Measurements from ENCODE around the gene ACKR4. TPM values are rescaled to one million over a fixed set of nuclear protein-coding genes. Genes with fewer than 3 reads are reported as not detected.
"Not testable (repeated sequence)": the region's sequence is repeated elsewhere in the genome, so short reads cannot be mapped to it uniquely, and the experiment has no call there.

Gene ACKR4
- total RNA-seq, 1 donor from 2014 or later = not detected

DNA sequence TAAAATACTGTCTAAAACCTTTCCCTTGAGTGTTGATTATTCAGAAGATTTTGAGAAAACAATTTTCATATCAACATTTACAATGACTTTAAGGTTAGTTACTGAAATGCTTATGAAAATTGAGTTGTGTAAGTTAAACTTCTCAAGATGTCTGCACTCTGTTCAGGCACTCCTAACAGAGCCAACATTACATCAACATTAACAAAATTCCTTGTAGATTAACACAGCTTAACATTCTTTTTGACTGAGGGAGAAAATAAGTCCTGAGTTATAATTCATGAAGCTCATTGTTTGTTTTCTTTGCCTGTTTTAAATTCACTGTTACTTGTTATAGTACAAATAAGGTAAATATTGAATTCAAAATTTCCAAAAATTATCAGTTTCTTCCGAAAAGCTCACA is 9.0 kb downstream of the ACKR4 start:
- H3K36me3 Mint-ChIP-seq (ENCODE audit: low read depth) = peaks cover 39% of the 10 kb centered on the region
- no peak for DNase-seq (ENCODE audit: low read depth, low spot score)
- TF ChIP-seq, protein P1, sequence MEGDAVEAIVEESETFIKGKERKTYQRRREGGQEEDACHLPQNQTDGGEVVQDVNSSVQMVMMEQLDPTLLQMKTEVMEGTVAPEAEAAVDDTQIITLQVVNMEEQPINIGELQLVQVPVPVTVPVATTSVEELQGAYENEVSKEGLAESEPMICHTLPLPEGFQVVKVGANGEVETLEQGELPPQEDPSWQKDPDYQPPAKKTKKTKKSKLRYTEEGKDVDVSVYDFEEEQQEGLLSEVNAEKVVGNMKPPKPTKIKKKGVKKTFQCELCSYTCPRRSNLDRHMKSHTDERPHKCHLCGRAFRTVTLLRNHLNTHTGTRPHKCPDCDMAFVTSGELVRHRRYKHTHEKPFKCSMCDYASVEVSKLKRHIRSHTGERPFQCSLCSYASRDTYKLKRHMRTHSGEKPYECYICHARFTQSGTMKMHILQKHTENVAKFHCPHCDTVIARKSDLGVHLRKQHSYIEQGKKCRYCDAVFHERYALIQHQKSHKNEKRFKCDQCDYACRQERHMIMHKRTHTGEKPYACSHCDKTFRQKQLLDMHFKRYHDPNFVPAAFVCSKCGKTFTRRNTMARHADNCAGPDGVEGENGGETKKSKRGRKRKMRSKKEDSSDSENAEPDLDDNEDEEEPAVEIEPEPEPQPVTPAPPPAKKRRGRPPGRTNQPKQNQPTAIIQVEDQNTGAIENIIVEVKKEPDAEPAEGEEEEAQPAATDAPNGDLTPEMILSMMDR (conservative IDR thresholded peaks at IDR 0.05) = no peak
- H3K4me1 Mint-ChIP-seq = peaks cover 9% of the 10 kb centered on the region
- no peak overlapping the region for H3K27ac Mint-ChIP-seq (ENCODE audit: unreplicated experiment)
- H3K9me3 Mint-ChIP-seq = peaks cover 7% of the 10 kb centered on the region
- no peak overlapping the region for H3K4me3 Mint-ChIP-seq
- H3K27me3 Mint-ChIP-seq (ENCODE audit: low read depth) = no peaks in the 10 kb centered on the region

DNA sequence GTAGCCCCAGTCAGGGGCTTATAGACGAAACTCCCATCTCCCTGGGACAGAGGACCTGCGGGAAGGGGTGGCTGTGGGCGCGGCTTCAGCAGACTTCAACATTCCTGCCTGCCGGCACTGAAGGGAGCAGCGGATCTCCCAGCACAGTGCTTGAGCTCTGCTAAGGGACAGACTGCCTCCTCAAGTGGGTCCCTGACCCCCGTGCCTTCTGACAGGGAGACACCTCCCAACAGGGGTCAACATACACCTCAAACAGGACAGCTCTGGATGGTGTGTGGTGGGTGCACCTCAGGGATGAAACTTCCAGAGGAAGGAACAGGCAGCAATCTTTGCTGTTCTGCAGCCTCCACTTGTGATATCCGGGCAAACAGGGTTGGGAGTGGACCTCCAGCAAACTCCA is 9.6 kb downstream of the ACKR4 start:
- H3K36me3 Mint-ChIP-seq (ENCODE audit: low read depth) = peaks cover 43% of the 10 kb centered on the region
- not testable (repeated sequence) for H3K27me3 Mint-ChIP-seq (ENCODE audit: low read depth); H3K4me1 Mint-ChIP-seq; DNase-seq (ENCODE audit: low read depth, low spot score); H3K27ac Mint-ChIP-seq (ENCODE audit: unreplicated experiment); H3K9me3 Mint-ChIP-seq; H3K4me3 Mint-ChIP-seq

DNA sequence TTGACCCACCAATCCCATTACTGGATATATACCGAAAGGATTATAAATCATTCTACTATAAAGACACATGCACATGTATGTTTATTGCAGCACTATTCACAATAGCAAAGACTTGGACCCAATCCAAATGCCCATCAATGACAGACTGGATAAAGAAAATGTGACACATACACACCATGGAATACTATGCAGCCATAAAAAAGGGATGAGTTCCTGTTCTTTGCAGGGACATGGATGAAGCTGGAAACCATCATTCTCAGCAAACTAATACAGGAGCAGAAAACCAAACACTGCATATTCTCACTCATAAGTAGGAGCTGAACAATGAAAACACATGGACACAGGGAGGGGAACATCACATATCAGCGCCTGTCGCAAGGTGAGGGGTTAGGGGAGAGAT is 18.2 kb downstream of the ACKR4 start:
- not testable (repeated sequence) for H3K4me1 Mint-ChIP-seq; H3K4me3 Mint-ChIP-seq; DNase-seq (ENCODE audit: low read depth, low spot score); H3K27me3 Mint-ChIP-seq (ENCODE audit: low read depth); H3K27ac Mint-ChIP-seq (ENCODE audit: unreplicated experiment)
- Mint-ChIP-seq H3K36me3 (ENCODE audit: low read depth) (peaks cover 37% of the 10 kb centered on the region), H3K9me3 (peaks cover 12% of the 10 kb centered on the region)

DNA sequence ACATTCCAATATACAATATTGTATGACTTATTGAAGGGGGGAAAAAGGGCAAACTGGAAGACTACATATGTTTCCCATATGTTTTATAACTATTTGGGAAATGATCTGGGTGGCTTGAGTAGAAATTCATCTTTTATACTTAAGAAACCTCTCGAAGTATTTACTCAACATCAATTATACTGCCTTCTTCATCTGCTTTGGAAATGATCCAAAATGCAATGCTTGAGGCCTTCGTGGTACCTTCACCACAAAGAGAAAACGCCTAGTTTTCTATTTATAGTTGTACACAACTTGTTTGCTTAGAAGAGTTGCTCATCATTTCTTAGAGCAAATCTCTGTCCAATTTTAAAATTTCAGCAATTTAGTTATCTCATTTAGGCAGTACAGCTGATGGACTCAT is 18.8 kb downstream of the ACKR4 start:
- H3K36me3 Mint-ChIP-seq (ENCODE audit: low read depth) = peaks cover 37% of the 10 kb centered on the region
- DNase-seq (ENCODE audit: low read depth, low spot score) = no peak

DNA sequence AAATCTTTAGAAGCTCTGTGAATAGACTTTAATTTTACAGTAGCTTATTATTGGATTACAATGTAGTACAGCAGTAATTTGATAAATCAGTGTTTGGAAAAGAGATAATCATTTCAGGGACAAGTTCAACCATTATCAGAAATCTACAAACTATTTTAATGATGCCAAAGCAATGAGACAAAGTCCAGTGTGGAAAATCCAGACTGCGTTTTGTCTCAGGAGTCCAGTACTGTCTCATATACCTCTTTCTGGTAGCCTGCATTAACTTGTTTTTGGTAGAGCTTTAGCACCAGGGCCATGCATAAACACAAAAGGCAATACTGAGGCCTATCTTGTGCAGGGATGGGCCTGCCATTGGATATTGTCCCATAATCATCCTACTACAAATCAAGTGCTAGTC is 19.7 kb downstream of the ACKR4 start:
- peaks cover 33% of the 10 kb centered on the region for H3K36me3 Mint-ChIP-seq (ENCODE audit: low read depth)
- no peak overlapping the region for H3K27ac Mint-ChIP-seq (ENCODE audit: unreplicated experiment)
- no peaks in the 10 kb centered on the region for H3K27me3 Mint-ChIP-seq (ENCODE audit: low read depth)
- no peak overlapping the region for H3K4me3 Mint-ChIP-seq
- H3K4me1 Mint-ChIP-seq = no peaks in the 10 kb centered on the region
- no peak for DNase-seq (ENCODE audit: low read depth, low spot score)
- peaks cover 12% of the 10 kb centered on the region for H3K9me3 Mint-ChIP-seq
- TF ChIP-seq, protein P1 (conservative IDR thresholded peaks at IDR 0.05) = no peak

More for the DNA sequence above, 18.8 kb downstream of the ACKR4 start:
- TF ChIP-seq, protein P1 (conservative IDR thresholded peaks at IDR 0.05) = no peak
- Mint-ChIP-seq H3K4me1 (no peaks in the 10 kb centered on the region), H3K27ac (ENCODE audit: unreplicated experiment) (no peak overlapping the region), H3K4me3 (no peak overlapping the region), H3K27me3 (ENCODE audit: low read depth) (no peaks in the 10 kb centered on the region), H3K9me3 (peaks cover 12% of the 10 kb centered on the region)

DNA sequence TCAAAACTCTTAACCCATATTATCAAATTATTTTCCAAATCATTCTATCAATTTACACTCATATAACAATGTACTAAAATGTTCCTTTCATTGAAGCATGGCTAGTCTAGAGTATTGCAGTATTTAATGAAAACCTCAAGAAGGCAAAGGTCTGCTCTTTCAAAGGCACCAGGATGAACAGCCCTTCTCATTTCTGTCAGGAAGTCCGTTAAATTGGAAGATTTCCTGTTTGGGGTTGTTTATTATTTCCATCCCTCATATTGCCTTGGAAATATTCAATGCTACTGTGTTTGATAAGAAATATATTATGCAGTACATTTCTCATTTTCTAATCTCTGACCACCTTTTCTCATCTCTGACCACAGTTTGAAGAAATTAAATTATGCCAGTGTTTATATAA is 25.1 kb downstream of the ACKR4 start:
- Mint-ChIP-seq H3K4me3 (no peak overlapping the region), H3K9me3 (peaks cover 3% of the 10 kb centered on the region), H3K4me1 (no peaks in the 10 kb centered on the region), H3K27me3 (ENCODE audit: low read depth) (no peaks in the 10 kb centered on the region), H3K36me3 (ENCODE audit: low read depth) (peaks cover 11% of the 10 kb centered on the region), H3K27ac (ENCODE audit: unreplicated experiment) (no peak overlapping the region)
- TF ChIP-seq, protein P1 (conservative IDR thresholded peaks at IDR 0.05) = no peak
- DNase-seq (ENCODE audit: low read depth, low spot score) = no peak

DNA sequence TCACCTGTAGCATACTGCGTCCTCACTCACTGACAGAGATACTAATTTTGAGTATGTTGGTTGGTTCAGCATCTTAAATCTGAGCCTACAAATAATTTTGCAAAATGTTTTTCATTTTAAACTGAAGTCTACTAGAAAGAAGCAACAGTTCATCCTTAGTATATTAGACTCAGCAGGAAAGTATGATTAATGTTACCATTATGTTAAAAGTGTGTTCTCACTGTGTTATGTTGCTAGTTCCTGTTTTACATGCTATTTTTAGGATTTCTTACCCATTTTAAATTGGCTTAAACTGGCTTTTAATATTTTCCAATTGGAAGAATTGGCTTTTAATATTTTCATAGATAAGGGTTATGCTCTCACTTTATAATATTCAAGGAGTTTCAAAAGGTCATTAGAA is 25.7 kb downstream of the ACKR4 start:
- Mint-ChIP-seq H3K27me3 (ENCODE audit: low read depth) (no peaks in the 10 kb centered on the region), H3K4me1 (no peaks in the 10 kb centered on the region), H3K36me3 (ENCODE audit: low read depth) (peaks cover 5% of the 10 kb centered on the region), H3K4me3 (no peak overlapping the region), H3K9me3 (no peaks in the 10 kb centered on the region), H3K27ac (ENCODE audit: unreplicated experiment) (no peak overlapping the region)
- no peak for DNase-seq (ENCODE audit: low read depth, low spot score)
- TF ChIP-seq, protein P1 (conservative IDR thresholded peaks at IDR 0.05) = no peak
